ENCODE measurements around the gene ANXA2.
"Not testable (repeated sequence)": the region's sequence is repeated elsewhere in the genome, so short reads cannot be mapped to it uniquely, and the experiment has no call there.

ANXA2 gene

DNA sequence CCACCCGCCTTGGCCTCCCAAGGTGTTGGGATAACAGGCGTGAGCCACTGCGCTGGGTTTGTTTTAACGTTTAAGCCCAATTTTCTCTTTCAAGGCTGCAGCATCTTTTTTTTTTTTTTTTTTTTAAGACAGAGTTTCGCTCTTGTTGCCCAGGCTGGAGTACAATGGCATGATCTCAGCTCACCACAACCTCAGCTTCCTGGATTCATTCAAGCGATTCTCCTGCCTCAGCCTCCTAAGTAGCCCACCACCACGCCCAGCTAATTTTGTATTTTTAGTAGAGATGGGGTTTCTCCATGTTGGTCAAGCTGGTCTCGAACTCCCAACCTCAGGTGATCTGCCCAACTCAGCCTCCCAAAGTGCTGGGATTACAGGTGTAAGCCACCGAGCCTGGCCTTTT, 12.6 kb upstream of the ANXA2 start:
- DNase-seq (ENCODE audit: low read depth), result not testable (repeated sequence)

DNA sequence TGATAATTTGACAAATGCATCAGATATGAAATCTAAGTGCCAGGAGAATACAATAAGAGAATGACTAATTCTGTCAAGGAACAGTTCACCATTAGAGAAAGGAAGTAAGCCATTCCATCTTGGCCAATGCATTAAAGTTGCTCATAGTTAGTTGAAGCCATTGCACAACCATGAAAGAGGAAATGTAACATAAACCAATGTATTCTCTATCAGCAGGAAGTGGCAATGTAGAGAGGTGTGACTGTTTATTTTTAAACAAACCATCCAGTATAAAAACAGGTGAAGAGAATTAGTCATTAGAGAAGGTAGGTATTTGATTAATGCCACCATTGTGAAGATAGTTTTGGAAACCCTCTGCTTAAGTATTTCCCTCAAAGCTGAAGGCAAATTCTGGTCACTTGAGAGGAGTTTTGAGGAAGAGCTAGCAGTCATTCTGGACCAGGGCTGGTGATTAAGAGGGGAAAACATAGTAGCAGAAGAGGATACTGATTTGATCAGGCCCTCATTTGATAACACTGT, 10.7 kb upstream of the ANXA2 start:
- peak; percentile 54 for DNase-seq (ENCODE audit: low read depth)

DNA sequence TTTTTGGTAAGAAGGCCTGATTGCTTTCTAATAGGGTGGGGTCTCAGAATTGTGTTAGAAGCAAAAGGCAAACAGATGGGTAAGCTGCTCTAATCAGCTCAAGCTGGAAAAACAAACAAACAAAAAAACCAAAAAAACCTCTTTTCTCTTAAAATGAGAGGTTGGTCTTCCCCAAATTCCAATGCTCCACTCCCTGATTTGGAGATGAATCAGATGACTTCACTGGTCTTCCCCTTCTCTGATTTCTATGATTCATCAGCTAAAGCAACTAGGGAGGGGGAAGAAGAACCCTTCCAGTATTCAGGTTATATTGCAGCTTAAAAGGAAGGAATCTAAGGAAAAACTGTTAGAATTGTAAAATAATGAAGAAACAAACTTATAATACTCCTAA, 9.6 kb upstream of the ANXA2 start:
- peak; percentile 56 for DNase-seq (ENCODE audit: low read depth)

DNA sequence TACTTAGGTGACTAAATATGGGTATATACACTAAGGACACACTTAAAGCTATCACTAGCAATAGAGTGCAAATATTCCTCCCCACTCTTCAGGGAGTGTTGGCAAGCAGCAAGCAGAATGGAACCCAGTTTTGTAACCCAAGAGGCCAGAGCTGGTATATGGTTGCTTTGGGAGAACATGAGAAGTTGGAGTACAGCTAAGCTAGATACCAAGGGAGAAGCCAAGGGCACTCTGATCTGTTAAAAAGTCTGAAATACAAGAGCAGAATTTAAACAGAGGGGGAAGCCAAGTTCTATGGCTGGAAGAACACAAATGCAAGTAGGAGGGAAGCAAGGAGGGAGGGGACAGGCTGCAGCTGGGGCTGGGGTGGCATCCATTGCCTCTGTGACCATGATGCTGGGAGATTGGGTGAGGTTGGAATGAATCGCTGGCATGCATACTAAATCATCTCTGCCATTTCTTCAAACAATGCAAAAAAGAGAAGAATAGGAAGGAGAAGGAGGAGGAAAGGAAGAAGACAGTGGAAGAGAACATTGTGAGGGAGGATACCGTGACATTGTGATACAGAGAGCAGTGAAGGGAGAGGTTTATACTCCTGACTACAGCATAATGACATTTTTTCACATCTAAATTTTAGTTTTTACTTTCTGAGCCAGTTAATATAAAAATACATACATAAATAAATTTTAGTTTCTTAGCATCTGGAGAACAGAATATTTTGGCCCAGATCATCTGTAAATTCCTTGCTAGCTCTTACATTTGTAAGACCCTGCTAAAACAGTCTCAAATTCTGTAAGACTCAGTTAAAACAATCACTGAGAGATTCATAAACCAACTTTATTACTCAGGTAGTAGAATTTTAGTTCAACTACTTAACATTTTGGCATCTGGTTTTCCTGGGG, 9.0 kb upstream of the ANXA2 start:
- no peak for DNase-seq (ENCODE audit: low read depth)

DNA sequence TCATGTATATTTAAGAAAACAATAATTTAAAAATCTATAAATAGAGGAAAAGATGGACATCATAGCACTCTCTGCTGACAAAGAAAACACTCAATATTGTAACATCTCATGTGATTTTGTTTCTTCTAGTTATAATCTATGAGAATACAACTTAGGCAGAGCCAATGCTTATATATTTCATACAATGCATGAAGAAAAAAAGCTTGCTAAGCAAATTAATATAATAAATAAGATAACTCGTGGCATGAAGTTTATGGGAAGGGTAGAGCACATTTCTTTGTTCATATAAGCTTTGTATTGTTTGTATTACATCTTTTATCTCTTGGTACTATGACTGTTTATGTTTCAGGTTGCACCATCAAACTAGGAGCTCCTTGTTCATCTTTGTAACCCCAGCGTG, 7.6 kb upstream of the ANXA2 start:
- no peak for DNase-seq (ENCODE audit: low read depth)

DNA sequence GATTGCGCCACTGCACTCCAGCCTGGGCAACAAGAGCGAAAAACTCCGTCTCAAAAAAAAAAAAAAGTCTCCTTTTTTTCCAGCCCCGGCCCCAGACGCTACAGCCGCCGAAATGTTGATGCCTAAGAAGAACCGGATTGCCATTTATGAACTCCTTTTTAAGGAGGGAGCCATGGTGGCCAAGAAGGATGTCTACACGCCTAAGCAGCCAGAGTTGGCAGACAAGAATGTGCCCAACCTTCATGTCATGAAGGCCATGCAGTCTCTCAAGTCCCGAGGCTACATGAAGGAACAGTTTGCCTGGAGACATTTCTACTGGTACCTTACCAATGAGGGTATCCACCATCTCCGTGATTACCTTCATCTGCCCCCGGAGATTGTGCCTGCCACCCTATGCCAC, 6.6 kb upstream of the ANXA2 start:
- DNase-seq (ENCODE audit: low read depth), result not testable (repeated sequence)

DNA sequence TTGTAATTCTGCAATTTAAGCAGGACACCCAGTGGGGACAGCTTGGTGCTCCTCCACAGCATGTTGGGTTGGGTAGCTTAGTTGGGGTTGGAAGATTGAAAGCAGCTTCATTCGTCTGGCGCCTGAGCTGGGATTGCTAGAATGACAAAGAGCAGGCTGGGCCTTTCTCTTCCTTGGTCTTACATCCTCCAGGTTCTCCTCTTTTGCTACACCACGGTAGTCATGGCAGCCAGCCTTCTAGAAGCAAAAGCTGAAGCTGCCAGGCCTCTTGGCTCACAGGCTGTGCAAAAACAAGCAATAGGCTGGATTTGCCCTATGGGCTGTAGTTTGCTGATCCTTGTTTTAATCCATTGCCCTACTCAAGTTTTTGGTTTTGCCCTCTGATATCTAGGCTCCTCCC, 3.2 kb upstream of the ANXA2 start:
- DNase-seq (ENCODE audit: low read depth), result no peak

DNA sequence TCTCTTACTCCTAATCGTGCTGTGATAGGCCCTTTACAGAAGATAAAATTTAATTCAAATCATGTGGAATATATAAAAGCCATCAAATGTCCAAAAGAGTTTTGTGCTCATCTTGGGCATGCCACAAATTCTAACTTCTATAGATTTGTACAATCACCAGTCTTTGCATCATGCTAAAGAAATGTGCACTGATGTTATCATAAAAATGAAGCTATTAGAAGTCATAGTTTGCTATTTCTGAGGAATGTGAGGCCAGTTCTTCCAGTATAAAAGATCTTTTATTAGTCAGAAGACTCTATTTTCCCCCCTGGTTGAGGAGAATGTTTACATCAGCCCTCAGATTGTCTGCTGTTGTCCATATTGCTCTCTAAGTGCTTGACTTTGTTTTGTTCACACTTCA, 2.1 kb upstream of the ANXA2 start:
- DNase-seq (ENCODE audit: low read depth), result no peak

DNA sequence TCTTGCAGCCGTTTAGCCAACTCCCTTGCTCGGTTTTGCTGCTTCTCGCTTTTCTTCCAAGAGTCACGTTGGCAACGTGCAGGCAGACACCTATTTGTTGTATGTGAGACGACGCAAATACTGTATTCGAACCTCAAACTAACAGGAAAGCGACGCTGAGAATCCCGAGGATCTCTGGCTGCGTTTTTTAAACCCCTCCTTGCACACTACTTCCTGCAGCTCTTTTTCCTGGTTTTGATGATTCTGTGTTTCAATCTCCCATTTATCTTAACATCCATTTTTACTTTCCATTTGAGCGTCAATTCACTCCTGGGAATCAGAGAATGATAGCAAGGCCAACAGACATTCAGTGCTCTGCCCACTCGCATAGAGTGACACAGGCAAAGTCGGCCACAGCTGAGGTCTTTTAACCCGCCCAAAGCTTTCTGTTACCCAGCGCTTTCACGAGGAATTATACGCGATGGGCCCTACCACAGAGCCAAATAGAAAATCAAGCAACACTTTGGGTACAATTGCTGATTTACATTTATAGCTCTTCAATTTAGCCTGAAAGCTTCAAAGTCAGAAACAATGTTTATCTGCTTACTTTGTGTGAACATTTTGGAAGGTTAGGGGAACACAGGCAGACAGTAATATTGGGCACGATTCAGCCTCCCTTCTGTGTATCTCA, 1.6 kb upstream of the ANXA2 start:
- DNase-seq (ENCODE audit: low read depth), result no peak

DNA sequence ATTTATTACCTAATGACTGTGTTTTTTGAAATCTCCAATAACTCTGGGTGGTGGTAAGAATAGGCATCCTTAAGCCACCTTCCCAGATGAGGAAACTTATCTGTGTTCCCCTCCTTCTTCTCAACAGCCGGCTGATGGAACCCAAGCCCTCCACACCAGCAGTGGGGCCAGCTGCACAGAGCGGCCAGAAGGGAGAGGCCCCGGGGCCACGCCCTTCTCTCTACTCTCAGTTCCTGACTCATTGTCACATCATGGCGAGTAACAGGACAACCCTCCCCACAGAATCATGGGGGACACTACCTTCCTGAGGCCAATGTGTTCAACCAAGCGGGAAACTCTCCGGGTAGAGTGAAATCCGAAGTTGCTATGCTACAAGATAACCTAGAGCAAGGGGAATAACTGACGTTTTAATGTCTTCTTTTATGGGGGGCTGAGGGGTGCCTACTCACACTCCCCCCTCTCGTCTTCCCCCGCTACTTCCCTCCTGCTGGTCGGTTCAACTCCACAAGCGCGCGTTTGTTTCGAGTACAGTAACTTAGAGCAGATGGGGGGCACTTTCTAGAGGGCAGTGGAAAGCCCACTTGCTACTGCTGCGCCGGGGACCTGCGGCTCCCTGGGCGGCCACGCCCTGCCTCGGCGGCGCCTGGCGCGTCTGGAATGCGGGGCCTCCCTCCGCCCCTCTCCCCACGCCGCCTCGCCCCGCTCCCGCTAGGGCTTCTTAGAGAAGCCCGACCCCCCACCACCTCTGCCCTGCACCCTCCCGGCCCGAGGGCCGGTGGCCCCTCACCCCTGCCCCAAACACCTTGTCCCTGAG, 621 bp downstream of the ANXA2 start:
- DNase-seq (ENCODE audit: low read depth), result peak; percentile 48

DNA sequence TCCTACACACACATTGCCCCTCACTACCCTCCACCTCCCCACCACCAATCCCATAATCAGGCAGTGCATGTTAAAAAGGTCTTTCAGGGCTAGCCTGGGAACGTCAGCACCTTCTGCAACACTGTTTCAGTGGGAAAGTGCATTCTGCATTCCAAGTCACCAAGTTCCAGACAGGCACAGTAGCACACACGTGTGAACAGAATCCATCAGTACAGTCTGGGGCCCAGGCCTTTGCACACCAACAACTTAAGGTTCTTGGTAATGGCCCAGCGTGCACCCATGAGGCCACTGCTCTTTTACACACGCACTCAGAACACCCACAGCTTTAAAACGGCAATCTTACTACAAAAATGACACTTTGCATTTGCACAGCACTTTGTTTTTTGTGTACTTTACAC, 1.2 kb downstream of the ANXA2 start:
- DNase-seq (ENCODE audit: low read depth), result no peak

DNA sequence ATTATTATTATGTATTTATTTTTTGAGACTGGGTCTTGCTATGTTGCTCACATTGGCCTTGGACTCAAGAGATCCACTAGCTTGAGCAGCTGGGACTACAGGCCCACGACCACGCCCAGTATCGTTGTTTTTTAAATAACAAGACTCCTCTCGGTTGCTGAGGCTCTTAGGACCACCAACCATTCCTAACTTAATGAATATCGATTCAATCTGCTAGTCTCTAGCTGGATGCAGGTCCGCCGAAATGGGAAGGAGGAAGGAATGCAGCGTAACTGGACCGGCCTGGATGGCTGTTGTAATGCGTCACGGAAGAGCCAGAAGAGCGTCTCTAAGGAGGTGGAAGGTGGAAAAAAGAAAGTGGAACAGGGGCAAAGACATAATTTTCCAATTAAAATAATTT, 1.7 kb downstream of the ANXA2 start:
- no peak for DNase-seq (ENCODE audit: low read depth)

DNA sequence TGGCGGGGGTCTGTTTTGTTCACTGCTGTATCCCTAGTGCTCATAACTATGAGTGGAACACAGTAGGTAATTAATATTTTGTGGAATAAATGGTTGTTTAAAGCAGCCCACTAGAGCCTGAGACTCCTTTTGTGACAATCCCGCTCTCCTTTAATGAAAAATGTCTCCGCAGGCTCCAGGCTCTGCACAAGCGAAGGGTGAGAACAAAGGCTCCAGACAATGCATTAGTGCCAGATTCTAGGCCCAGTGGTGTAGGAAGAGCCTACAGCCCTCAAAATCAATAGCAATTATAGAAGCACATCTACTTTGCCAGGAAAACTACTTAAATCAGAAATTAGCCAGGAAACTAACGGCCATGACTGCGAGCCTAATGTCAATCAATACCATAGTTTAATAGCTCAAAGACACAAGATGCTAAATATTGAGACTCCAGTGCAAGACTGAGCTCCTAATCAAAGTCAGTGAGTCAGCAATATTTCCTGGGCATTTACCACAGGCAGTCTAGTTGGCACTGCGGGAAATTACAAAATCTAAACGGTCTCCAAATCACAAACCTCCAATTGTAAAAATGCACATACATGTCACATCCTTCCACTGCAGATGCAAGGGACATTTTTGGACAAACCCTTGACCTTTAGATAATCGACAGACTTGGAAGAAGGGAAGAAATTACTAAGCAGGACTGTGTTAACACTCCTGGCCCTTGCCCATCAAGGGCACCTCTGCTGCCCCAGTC, 2.3 kb downstream of the ANXA2 start:
- DNase-seq (ENCODE audit: low read depth), result no peak

DNA sequence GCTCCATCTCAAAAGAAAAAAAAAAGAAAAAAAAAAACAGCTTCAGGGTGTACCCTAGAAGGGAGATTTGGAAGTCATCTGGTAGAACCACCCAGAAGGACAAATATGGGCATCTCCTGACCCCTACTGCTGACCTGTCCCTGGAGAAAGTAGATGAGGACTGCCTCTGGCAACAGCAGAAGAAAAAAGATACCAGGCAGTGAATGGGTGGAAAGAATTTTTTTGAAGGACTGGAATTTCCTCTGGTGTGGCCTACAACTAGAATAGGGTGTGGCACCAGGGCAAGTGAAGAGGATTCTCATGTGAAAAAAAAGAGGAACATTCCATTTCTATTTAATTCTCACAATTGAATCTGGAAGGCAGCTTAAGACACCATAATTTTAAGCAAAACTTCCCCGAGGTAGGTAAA, 3.1 kb downstream of the ANXA2 start:
- DNase-seq (ENCODE audit: low read depth), result no peak

DNA sequence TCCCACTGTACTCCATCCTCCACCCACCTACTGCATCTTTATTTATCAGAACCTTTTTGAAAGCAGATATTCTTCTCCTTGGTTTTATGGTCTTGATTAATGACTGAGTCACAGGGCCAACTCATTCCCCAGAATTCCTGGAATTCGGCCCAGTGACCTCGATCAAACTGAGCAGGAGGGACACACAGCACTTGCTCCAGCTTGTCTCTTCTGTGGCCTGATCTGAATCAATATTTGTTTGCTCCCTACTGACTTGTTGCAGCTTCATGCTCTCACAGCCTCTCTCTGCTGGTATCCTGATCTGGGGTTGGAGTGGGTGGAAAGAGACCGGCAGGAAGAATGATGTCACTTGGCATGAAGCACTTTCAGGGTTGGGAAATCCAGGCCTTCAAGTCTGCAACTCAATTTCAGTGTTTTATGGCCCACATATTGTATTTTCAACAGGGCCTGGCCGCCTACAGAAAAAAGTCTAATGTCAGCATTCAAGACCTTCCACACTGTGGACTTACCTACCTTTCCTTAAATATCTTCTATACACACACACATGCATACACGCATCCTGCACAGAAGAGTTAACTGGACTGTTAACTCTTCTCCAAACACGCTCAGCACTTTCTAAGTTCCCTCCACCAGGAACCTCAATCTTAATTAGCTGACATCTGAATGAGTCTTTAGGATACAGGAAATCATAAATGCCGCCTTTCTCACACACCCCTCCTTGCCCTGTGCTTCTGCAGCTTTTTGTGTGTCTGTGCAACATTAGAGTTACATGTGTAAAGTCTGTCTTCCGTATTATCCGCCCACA, 4.6 kb downstream of the ANXA2 start:
- peak; percentile 97 for DNase-seq (ENCODE audit: low read depth)

DNA sequence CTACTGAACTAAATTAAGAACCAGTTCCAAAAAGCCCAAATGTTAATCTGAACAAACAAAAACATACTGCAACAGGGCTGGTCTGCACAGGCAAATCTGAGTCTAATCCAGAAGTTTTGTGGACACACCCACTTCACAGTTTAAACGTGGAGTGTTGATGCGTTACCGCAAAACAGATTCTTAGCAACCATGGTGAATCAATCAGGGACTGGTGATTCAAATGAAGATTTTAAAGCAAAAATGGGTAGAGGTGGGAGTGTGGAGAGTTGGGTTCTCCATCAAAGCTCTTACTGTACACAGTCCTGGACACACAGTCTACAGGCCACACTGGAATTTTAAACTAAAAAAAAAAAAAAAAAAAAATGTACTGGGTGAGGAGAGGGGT, 5.2 kb downstream of the ANXA2 start:
- peak; percentile 61 for DNase-seq (ENCODE audit: low read depth)

DNA sequence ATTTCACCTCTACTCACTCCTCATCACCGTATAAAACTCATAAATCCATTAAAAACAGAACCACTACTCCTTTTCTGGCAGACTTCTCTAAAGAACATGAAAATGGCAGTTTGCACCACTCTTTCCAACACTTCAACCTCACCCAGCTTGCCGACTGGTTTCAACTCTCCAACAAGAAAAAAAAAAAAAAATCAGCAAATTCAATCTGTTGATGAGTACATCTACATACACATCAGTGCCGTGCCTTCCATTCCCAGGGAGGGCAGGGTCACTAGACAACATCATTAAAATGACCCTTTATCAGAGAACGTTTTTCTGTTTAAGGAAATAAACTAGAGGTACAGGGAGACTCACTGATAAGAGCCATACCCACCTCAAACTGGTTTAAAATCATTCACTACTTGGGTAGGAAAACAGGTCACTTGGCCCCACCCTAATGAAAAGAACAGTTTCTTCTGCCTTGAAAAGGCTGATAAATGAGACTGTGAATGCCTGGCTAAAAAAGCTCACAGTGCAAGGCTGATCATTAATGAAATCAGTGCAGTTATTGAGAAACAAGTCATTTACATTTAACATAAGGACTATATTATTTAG, 6.0 kb downstream of the ANXA2 start:
- no peak for DNase-seq (ENCODE audit: low read depth)

DNA sequence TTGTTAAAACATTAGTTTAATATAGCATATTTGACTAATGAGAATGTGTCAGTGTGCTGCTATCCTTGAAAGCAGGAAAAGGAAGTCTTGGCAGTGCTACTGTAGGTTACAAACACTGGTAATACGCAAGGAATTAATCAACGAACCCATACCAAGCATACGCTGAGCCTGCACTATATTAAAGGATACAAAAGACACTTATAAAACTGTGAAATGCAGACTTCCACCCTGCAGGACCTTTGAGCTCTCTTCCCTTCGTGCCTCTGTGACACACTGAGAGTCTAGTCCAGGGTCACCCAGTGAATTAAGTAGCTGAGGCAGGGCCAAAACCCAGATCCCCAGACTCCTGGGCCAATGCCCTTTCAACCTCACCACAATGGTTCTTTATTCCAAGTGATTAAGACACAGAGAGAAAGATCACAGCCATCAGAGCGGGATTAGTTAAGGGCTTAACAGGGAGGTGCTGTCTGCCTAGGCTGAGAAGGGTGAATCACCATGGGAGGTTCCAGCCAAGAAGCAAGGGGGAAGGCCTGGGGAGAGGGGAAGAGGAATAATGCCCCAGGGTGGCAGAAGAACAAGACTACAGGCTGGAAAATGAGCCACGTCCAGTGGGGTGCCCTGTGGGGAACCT, 6.8 kb downstream of the ANXA2 start:
- peak; percentile 82 for DNase-seq (ENCODE audit: low read depth)

DNA sequence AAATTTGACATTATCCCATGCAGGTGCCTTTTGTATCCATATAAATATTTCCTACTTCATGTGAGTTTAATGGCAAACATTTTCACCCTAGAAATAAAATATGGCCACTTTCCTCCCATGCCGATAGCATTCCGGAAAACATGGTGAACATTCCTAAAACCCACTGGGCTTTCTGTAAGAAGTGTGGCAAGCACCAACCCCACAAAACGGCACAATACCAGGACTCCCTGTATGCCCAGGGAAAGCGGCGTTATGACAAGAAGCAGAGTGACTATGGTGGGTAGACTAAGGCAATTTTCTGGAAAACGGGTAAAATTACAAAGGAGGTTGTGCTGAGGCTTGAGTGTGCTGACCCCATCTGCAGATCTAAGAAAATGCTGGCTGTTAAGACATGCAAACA, 7.6 kb downstream of the ANXA2 start:
- no peak for DNase-seq (ENCODE audit: low read depth)

Data from GM04504 (cell line).